ENCODE measurements around the gene AIFM2. TPM values are rescaled to one million over a fixed set of nuclear protein-coding genes. Genes with fewer than 3 reads are reported as not detected.

The AIFM2 gene
- total RNA-seq, 1 experiment from 2014 or later: 10.0 TPM

Other genes starting within 250 kb of the AIFM2 start
- gene MACROH2A2, start 80.0 kb downstream of the AIFM2 start, total RNA-seq (2014; rRNA removed; shearing (Covaris generic)): 0.30 and 0.32 TPM in 2 replicates
- gene TYSND1, start 13.9 kb upstream of the AIFM2 start, total RNA-seq (2014; rRNA removed; shearing (Covaris generic)): 6.3 and 8.3 TPM in 2 replicates
- gene SAR1A, start 37.7 kb upstream of the AIFM2 start, total RNA-seq (2014; rRNA removed; shearing (Covaris generic)): 83.6 and 101 TPM in 2 replicates
- gene PPA1, start 100.6 kb upstream of the AIFM2 start, total RNA-seq (2014; rRNA removed; shearing (Covaris generic)): 274 and 289 TPM in 2 replicates
- gene NPFFR1, start 151.2 kb upstream of the AIFM2 start, total RNA-seq (2014; rRNA removed; shearing (Covaris generic)): not detected in 2 replicates
- 29.2 and 40.4 TPM in 2 replicates for gene LRRC20, start 249.8 kb upstream of the AIFM2 start, total RNA-seq (2014; rRNA removed; shearing (Covaris generic))